Measurements from ENCODE around the gene ACSS1.

DNA sequence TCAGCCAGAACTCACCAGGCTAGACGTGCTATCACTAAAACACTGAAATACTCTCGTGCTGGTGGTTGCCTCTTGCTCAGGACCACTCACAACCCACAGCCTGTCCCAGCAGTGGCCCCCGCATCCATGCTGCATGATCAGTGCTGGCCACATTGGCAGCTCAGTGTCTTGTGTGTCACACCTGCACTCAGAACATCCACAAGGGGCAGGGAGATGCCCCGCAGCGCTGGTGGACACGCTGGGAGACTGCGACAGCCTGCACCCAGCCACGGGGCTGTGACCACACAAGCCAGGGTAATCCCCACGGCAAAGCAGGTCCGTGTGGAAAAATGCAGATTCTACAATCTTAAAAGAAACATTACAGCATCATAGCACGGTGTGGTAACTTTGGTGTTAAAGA, 41.5 kb downstream of the ACSS1 start:
- TF ChIP-seq, protein P1, sequence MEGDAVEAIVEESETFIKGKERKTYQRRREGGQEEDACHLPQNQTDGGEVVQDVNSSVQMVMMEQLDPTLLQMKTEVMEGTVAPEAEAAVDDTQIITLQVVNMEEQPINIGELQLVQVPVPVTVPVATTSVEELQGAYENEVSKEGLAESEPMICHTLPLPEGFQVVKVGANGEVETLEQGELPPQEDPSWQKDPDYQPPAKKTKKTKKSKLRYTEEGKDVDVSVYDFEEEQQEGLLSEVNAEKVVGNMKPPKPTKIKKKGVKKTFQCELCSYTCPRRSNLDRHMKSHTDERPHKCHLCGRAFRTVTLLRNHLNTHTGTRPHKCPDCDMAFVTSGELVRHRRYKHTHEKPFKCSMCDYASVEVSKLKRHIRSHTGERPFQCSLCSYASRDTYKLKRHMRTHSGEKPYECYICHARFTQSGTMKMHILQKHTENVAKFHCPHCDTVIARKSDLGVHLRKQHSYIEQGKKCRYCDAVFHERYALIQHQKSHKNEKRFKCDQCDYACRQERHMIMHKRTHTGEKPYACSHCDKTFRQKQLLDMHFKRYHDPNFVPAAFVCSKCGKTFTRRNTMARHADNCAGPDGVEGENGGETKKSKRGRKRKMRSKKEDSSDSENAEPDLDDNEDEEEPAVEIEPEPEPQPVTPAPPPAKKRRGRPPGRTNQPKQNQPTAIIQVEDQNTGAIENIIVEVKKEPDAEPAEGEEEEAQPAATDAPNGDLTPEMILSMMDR (IDR thresholded peaks at IDR 0.05; ENCODE audit: insufficient read depth, low read depth, low read length), result no peak
- no peak for TF ChIP-seq EZH2 (IDR thresholded peaks at IDR 0.05; ENCODE audit: insufficient read depth, low read length)

Measured in astrocyte (in vitro differentiated cells and primary cell).